ENCODE measurements around the gene LEF1.
"Not testable (repeated sequence)": the region's sequence is repeated elsewhere in the genome, so short reads cannot be mapped to it uniquely, and the experiment has no call there.

Gene LEF1

DNA sequence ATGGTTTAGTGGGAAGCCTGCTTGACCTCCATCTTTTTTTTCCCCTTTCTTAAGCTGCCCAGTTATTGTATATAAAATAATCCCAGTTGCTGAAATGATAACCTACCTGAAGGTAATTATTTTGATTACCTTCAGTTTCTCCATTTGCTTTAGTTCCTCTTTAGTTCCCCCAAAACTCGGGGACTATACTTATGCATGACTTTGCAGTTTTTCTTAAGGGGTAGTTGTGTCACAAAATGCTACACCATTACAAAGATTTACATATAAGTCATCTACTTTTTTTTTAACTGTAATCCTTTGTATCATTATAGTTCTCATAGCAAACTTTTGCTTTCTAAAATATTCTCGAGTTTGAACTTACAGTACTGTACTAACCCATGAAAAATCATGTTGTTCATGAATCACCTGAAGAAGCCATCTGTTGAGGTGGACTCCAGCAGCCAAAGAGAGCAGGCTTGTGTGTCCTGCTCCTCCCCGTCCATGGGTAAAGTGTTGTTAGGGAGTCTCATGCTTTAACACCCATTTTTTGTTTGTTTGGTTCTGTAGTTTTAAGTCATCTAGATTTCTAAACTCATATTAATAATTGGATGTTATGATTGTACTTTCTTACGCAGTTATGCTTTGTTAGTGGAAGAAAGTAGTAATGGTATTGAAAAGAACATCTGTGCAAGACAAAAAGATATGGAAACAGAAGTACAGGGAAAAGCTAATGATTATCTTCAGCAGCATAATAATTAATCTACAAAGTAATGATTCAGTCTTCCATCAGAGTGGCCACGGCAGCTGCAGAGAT lies 144.5 kb downstream of the LEF1 start:
- Histone ChIP-seq H3K4me3 (ENCODE audit: low read depth in 1 of 2, low read length in 2 of 2) (no peak overlapping the region), H3K27ac (ENCODE audit: low read depth, low read length) (no peak overlapping the region), H3K9me3 (ENCODE audit: low read length) (no peaks in the 10 kb centered on the region), H3K36me3 (ENCODE audit: insufficient read depth, low read length) (peaks cover 66% of the 10 kb centered on the region), H3K4me1 (ENCODE audit: insufficient read depth, low read length) (no peaks in the 10 kb centered on the region), H3K27me3 (ENCODE audit: control insufficient read depth in 1 of 2, insufficient read depth in 2 of 2, low read length in 2 of 2) (no peaks in the 10 kb centered on the region), H3K9ac (ENCODE audit: low read length) (no peak overlapping the region)

DNA sequence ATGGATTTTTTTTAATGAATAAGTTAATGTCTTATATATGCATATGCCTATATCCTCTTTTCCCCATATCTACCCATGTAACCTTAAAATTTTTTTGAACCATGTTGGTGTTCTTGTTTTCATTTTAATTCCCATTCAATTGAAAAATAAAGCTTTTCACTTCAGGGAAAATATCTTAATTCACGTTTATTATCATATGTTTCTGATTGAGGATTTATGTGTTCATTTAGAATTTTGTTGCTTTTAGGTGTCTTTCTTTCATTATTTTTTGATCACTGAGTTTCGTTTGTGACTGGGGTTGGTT lies 149.9 kb downstream of the LEF1 start:
- Histone ChIP-seq H3K9ac (ENCODE audit: low read length) (no peak overlapping the region), H3K9me3 (ENCODE audit: low read length) (no peaks in the 10 kb centered on the region), H3K36me3 (ENCODE audit: insufficient read depth, low read length) (peaks cover 52% of the 10 kb centered on the region), H3K4me3 (ENCODE audit: low read depth in 1 of 2, low read length in 2 of 2) (no peak overlapping the region), H3K4me1 (ENCODE audit: insufficient read depth, low read length) (no peaks in the 10 kb centered on the region), H3K27me3 (ENCODE audit: control insufficient read depth in 1 of 2, insufficient read depth in 2 of 2, low read length in 2 of 2) (no peaks in the 10 kb centered on the region), H3K27ac (ENCODE audit: low read depth, low read length) (no peak overlapping the region)

GRCh38 chr4:108018040-108018883 lies 150.5 kb downstream of the LEF1 start:
- H3K4me3 ChIP-seq (ENCODE audit: low read depth in 1 of 2, low read length in 2 of 2) = no peak overlapping the region
- no peaks in the 10 kb centered on the region for H3K9me3 ChIP-seq (ENCODE audit: low read length)
- no peaks in the 10 kb centered on the region for H3K27me3 ChIP-seq (ENCODE audit: control insufficient read depth in 1 of 2, insufficient read depth in 2 of 2, low read length in 2 of 2)
- peaks cover 48% of the 10 kb centered on the region for H3K36me3 ChIP-seq (ENCODE audit: insufficient read depth, low read length)
- no peak overlapping the region for H3K9ac ChIP-seq (ENCODE audit: low read length)
- no peak overlapping the region for H3K27ac ChIP-seq (ENCODE audit: low read depth, low read length)
- H3K4me1 ChIP-seq (ENCODE audit: insufficient read depth, low read length) = no peaks in the 10 kb centered on the region

GRCh38 chr4:108013955-108014354 lies 154.8 kb downstream of the LEF1 start:
- Histone ChIP-seq H3K27ac (ENCODE audit: low read depth, low read length) (no peak overlapping the region), H3K4me3 (ENCODE audit: low read depth in 1 of 2, low read length in 2 of 2) (no peak overlapping the region), H3K27me3 (ENCODE audit: control insufficient read depth in 1 of 2, insufficient read depth in 2 of 2, low read length in 2 of 2) (no peaks in the 10 kb centered on the region), H3K36me3 (ENCODE audit: insufficient read depth, low read length) (peaks cover 21% of the 10 kb centered on the region), H3K9ac (ENCODE audit: low read length) (no peak overlapping the region), H3K9me3 (ENCODE audit: low read length) (no peaks in the 10 kb centered on the region), H3K4me1 (ENCODE audit: insufficient read depth, low read length) (peaks cover under 1% of the 10 kb centered on the region)

- H3K4me1 ChIP-seq (ENCODE audit: insufficient read depth, low read length) = peaks cover 5% of the 10 kb centered on the region
- H3K27me3 ChIP-seq (ENCODE audit: control insufficient read depth in 1 of 2, insufficient read depth in 2 of 2, low read length in 2 of 2) = no peaks in the 10 kb centered on the region
- peaks cover 21% of the 10 kb centered on the region for H3K36me3 ChIP-seq (ENCODE audit: insufficient read depth, low read length)
- H3K27ac ChIP-seq (ENCODE audit: low read depth, low read length) = no peak overlapping the region
- no peak overlapping the region for H3K9ac ChIP-seq (ENCODE audit: low read length)
- no peaks in the 10 kb centered on the region for H3K9me3 ChIP-seq (ENCODE audit: low read length)
- H3K4me3 ChIP-seq (ENCODE audit: low read depth in 1 of 2, low read length in 2 of 2) = no peak overlapping the region
These were observed 155.4 kb downstream of the LEF1 start for GRCh38 chr4:108013327-108013726.

- not testable (repeated sequence) for H3K9ac ChIP-seq (ENCODE audit: low read length); H3K4me3 ChIP-seq (ENCODE audit: low read depth in 1 of 2, low read length in 2 of 2); H3K9me3 ChIP-seq (ENCODE audit: low read length); H3K27me3 ChIP-seq (ENCODE audit: control insufficient read depth in 1 of 2, insufficient read depth in 2 of 2, low read length in 2 of 2); H3K4me1 ChIP-seq (ENCODE audit: insufficient read depth, low read length); H3K27ac ChIP-seq (ENCODE audit: low read depth, low read length)
- peaks cover 21% of the 10 kb centered on the region for H3K36me3 ChIP-seq (ENCODE audit: insufficient read depth, low read length)
These were observed 156.3 kb downstream of the LEF1 start for GRCh38 chr4:108012382-108012781.

GRCh38 chr4:108010167-108010566 lies 158.6 kb downstream of the LEF1 start:
- no peaks in the 10 kb centered on the region for H3K9me3 ChIP-seq (ENCODE audit: low read length)
- H3K27me3 ChIP-seq (ENCODE audit: control insufficient read depth in 1 of 2, insufficient read depth in 2 of 2, low read length in 2 of 2) = no peaks in the 10 kb centered on the region
- H3K4me1 ChIP-seq (ENCODE audit: insufficient read depth, low read length) = peaks cover 5% of the 10 kb centered on the region
- no peak overlapping the region for H3K27ac ChIP-seq (ENCODE audit: low read depth, low read length)
- no peak overlapping the region for H3K9ac ChIP-seq (ENCODE audit: low read length)
- H3K36me3 ChIP-seq (ENCODE audit: insufficient read depth, low read length) = peaks cover 6% of the 10 kb centered on the region
- no peak overlapping the region for H3K4me3 ChIP-seq (ENCODE audit: low read depth in 1 of 2, low read length in 2 of 2)

- Histone ChIP-seq H3K4me3 (ENCODE audit: low read depth in 1 of 2, low read length in 2 of 2) (no peak overlapping the region), H3K9ac (ENCODE audit: low read length) (no peak overlapping the region), H3K9me3 (ENCODE audit: low read length) (no peaks in the 10 kb centered on the region), H3K4me1 (ENCODE audit: insufficient read depth, low read length) (peaks cover 15% of the 10 kb centered on the region), H3K27ac (ENCODE audit: low read depth, low read length) (no peak overlapping the region), H3K27me3 (ENCODE audit: control insufficient read depth in 1 of 2, insufficient read depth in 2 of 2, low read length in 2 of 2) (no peaks in the 10 kb centered on the region), H3K36me3 (ENCODE audit: insufficient read depth, low read length) (no peaks in the 10 kb centered on the region)
These were observed 160.0 kb downstream of the LEF1 start for GRCh38 chr4:108008721-108009120.

DNA sequence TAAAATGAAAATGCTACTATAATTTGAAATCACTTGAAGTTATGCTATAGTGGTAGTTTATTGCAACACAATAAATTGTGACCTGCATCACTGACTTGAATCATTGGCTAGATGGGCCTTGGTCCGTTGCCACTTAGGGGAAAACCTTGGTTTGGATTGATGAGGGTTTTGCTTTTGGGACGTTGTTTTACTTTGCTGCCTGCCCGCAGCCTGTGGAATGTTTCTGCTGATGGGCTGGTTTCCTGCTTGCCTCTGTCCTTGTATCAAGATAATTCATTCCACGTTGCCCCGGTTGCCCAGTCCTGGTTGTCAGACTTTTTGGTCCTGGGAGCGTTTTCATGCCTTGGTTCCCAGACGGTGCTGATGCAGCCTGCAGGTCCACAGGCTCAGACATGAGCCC lies 160.7 kb downstream of the LEF1 start:
- H3K36me3 ChIP-seq (ENCODE audit: insufficient read depth, low read length) = no peaks in the 10 kb centered on the region
- H3K27me3 ChIP-seq (ENCODE audit: control insufficient read depth in 1 of 2, insufficient read depth in 2 of 2, low read length in 2 of 2) = no peaks in the 10 kb centered on the region
- no peaks in the 10 kb centered on the region for H3K9me3 ChIP-seq (ENCODE audit: low read length)
- H3K9ac ChIP-seq (ENCODE audit: low read length) = no peak overlapping the region
- H3K4me1 ChIP-seq (ENCODE audit: insufficient read depth, low read length) = peaks cover 16% of the 10 kb centered on the region
- no peak overlapping the region for H3K27ac ChIP-seq (ENCODE audit: low read depth, low read length)
- no peak overlapping the region for H3K4me3 ChIP-seq (ENCODE audit: low read depth in 1 of 2, low read length in 2 of 2)

- Histone ChIP-seq H3K9me3 (ENCODE audit: low read length) (no peaks in the 10 kb centered on the region), H3K27ac (ENCODE audit: low read depth, low read length) (no peak overlapping the region), H3K36me3 (ENCODE audit: insufficient read depth, low read length) (no peaks in the 10 kb centered on the region), H3K4me3 (ENCODE audit: low read depth in 1 of 2, low read length in 2 of 2) (no peak overlapping the region), H3K9ac (ENCODE audit: low read length) (no peak overlapping the region), H3K27me3 (ENCODE audit: control insufficient read depth in 1 of 2, insufficient read depth in 2 of 2, low read length in 2 of 2) (no peaks in the 10 kb centered on the region), H3K4me1 (ENCODE audit: insufficient read depth, low read length) (peaks cover 16% of the 10 kb centered on the region)
These were observed 162.4 kb downstream of the LEF1 start for GRCh38 chr4:108006361-108006760.

GRCh38 chr4:108005807-108006206 lies 162.9 kb downstream of the LEF1 start:
- no peaks in the 10 kb centered on the region for H3K36me3 ChIP-seq (ENCODE audit: insufficient read depth, low read length)
- no peak overlapping the region for H3K27ac ChIP-seq (ENCODE audit: low read depth, low read length)
- peaks cover 16% of the 10 kb centered on the region for H3K4me1 ChIP-seq (ENCODE audit: insufficient read depth, low read length)
- H3K27me3 ChIP-seq (ENCODE audit: control insufficient read depth in 1 of 2, insufficient read depth in 2 of 2, low read length in 2 of 2) = no peaks in the 10 kb centered on the region
- H3K9ac ChIP-seq (ENCODE audit: low read length) = no peak overlapping the region
- H3K9me3 ChIP-seq (ENCODE audit: low read length) = no peaks in the 10 kb centered on the region
- no peak overlapping the region for H3K4me3 ChIP-seq (ENCODE audit: low read depth in 1 of 2, low read length in 2 of 2)

Data from muscle layer of colon (tissue), 2 donors.